SK-N-SH treated with all-trans-retinoic acid at 6 μM for 48 hours (cell line): ENCODE data around the gene GPR42.

ENCODE experiments used
- ATAC-seq: fragments of 200-7000 bp; cut with Tn5 transposase; 3 replicates; pipeline ENCODE4 v1.9.1; 2020; ENCODE audit warnings: mild to moderate bottlenecking, moderate library complexity
- ARNTL ChIP-seq: fragments of 450-650 bp; formaldehyde crosslinking; IDR thresholded peaks from 2 replicates; pipeline ENCODE4 v1.5.0; 2020; ENCODE audit warnings: low read depth, mild to moderate bottlenecking, moderate library complexity, borderline replicate concordance
- BACH2 ChIP-seq: fragments of 250-450 bp; sonication (Bioruptor Pico); IDR thresholded peaks from 2 replicates; pipeline ENCODE4 v1.9.0; 2021; ENCODE audit warnings: mild to moderate bottlenecking, borderline replicate concordance
- CSDC2 ChIP-seq: fragments of 250-450 bp; sonication (Bioruptor Pico); IDR thresholded peaks from 2 replicates; pipeline ENCODE4 v1.5.0; 2020; ENCODE audit warnings: mild to moderate bottlenecking, moderate library complexity
- ESRRG ChIP-seq: fragments of 250-450 bp; sonication (Bioruptor Pico); IDR thresholded peaks from 2 replicates; pipeline ENCODE4 v1.6.1; 2021; ENCODE audit warnings: mild to moderate bottlenecking
- GLIS3 ChIP-seq: fragments of 250-450 bp; sonication (Bioruptor Pico); IDR thresholded peaks from 2 replicates; pipeline ENCODE4 v1.5.0; 2020; ENCODE audit warnings: mild to moderate bottlenecking, moderate library complexity
- ISL1 ChIP-seq: fragments of 250-450 bp; sonication (Bioruptor Pico); IDR thresholded peaks from 2 replicates; pipeline ENCODE4 v2.1.2; 2022; ENCODE audit warnings: mild to moderate bottlenecking, moderate library complexity
- OSR1 ChIP-seq: fragments of 250-450 bp; sonication (Bioruptor Pico); IDR thresholded peaks from 2 replicates; pipeline ENCODE4 v1.8.0; 2022; ENCODE audit warnings: moderate library complexity, mild to moderate bottlenecking, inconsistent platforms
- PPARA ChIP-seq: fragments of 250-450 bp; sonication (Bioruptor Pico); IDR thresholded peaks from 2 replicates; pipeline ENCODE4 v1.5.0; 2020; ENCODE audit warnings: mild to moderate bottlenecking, borderline replicate concordance
- RARB ChIP-seq: fragments of 250-450 bp; sonication (Bioruptor Pico); IDR thresholded peaks from 2 replicates; pipeline ENCODE4 v1.8.0; 2021; ENCODE audit warnings: mild to moderate bottlenecking, moderate library complexity
- SNAI2 ChIP-seq: fragments of 250-450 bp; sonication (Bioruptor Pico); IDR thresholded peaks from 2 replicates; pipeline ENCODE4 v1.5.0; 2020; ENCODE audit warnings: mild to moderate bottlenecking, moderate library complexity
- TCF4 ChIP-seq: fragments of 250-450 bp; sonication (Bioruptor Pico); IDR thresholded peaks from 2 replicates; pipeline ENCODE4 v1.8.0; 2021; ENCODE audit warnings: mild to moderate bottlenecking, moderate library complexity, borderline replicate concordance
- TOX ChIP-seq: fragments of 250-450 bp; sonication (Bioruptor Pico); IDR thresholded peaks from 2 replicates; pipeline ENCODE4 v1.8.0; 2021; ENCODE audit warnings: mild to moderate bottlenecking, moderate library complexity, borderline replicate concordance
- ZC3H10 ChIP-seq: fragments of 250-450 bp; sonication (Bioruptor Pico); IDR thresholded peaks from 2 replicates; pipeline ENCODE4 v1.5.1; 2021; ENCODE audit warnings: mild to moderate bottlenecking, moderate library complexity
- ZFP3 ChIP-seq: fragments of 250-450 bp; sonication (Bioruptor Pico); IDR thresholded peaks from 2 replicates; pipeline ENCODE4 v1.5.0; 2020; ENCODE audit warnings: mild to moderate bottlenecking, moderate library complexity
- ZFP30 ChIP-seq: fragments of 450-650 bp; formaldehyde crosslinking; IDR thresholded peaks from 2 replicates; pipeline ENCODE4 v1.5.0; 2022; ENCODE audit warnings: mild to moderate bottlenecking, moderate library complexity
- ZNF565 ChIP-seq: fragments of 450-650 bp; formaldehyde crosslinking; conservative IDR thresholded peaks from 2 replicates; pipeline ENCODE4 v1.5.0; 2020; ENCODE audit warnings: low read depth, mild to moderate bottlenecking, moderate library complexity
- ZNF70 ChIP-seq: fragments of 450-650 bp; formaldehyde crosslinking; IDR thresholded peaks from 2 replicates; pipeline ENCODE4 v1.5.0; 2020; ENCODE audit warnings: mild to moderate bottlenecking, moderate library complexity
- ZNF8 ChIP-seq: fragments of 450-650 bp; formaldehyde crosslinking; IDR thresholded peaks from 2 replicates; pipeline ENCODE4 v1.5.0; 2020; ENCODE audit warnings: mild to moderate bottlenecking, moderate library complexity
- TF ChIP-seq, protein P1 (sequence below): fragments of 250-450 bp; sonication (Bioruptor Pico); IDR thresholded peaks from 2 replicates; pipeline ENCODE4 v1.8.0; 2021; ENCODE audit warnings: low read depth, mild to moderate bottlenecking, moderate library complexity, borderline replicate concordance
- TF ChIP-seq, protein P2 (sequence below): fragments of 250-450 bp; sonication (Bioruptor Pico); IDR thresholded peaks from 2 replicates; pipeline ENCODE4 v1.5.0; 2020; ENCODE audit warnings: mild to moderate bottlenecking, moderate library complexity
- TF ChIP-seq, protein P3 (sequence below): fragments of 250-450 bp; sonication (Bioruptor Pico); IDR thresholded peaks from 2 replicates; pipeline ENCODE4 v1.5.1; 2020; ENCODE audit warnings: low read depth, mild to moderate bottlenecking, moderate library complexity
- TF ChIP-seq, protein P4 (sequence below): fragments of 250-450 bp; sonication (Bioruptor Pico); IDR thresholded peaks from 2 replicates; pipeline ENCODE4 v1.5.1; 2021; ENCODE audit warnings: mild to moderate bottlenecking, moderate library complexity

The GPR42 gene

DNA sequence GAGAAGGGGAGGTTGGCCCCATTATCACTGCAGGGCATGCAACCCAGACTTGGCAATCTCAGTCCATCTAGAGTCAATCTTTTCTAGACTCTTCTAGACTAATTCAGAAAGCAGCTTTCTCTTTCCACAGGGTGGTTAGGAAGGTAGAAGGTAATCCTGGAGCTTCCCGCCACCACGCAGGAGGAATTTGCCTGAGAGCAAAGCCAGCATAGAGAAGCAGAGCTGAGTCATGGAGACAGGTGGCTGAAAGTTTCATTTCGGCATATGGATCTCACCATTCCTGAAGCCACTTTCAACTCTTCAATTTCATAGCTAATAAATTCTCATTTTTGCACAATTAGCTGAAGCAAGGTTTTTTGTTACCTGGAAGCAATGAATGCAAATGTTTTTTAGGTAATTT lies 48.2 kb downstream of the GPR42 start:
- ATAC-seq, result no peak
- no peak for TF ChIP-seq ZC3H10 (CRISPR knock-in tag)
- no peak for TF ChIP-seq OSR1 (CRISPR knock-in tag)
- TF ChIP-seq TOX (CRISPR knock-in tag), result no peak
- TF ChIP-seq ZNF70 (CRISPR knock-in tag), result no peak
- TF ChIP-seq ZNF8 (CRISPR knock-in tag), result no peak
- no peak for TF ChIP-seq RARB (CRISPR knock-in tag)
- TF ChIP-seq GLIS3 (CRISPR knock-in tag), result no peak

DNA sequence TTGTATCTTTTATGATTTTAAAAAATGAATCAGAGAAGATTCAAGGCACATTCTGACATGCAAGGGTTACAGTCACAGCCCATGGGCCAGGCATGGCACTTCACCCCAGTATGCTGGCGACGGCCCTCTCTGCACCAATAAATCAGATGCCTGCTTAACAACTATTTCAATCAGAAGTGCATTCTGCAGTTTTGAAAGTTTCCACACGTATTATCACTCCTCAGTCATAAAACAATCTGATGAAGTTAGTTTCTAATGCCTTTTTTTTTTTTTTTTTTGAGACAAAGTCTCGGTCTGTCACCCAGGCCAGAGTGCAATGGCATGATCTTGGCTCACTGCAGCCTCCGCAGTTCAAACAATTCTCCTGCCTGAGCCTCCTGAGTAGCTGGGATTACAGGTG lies 48.9 kb downstream of the GPR42 start:
- no peak for ATAC-seq
- TF ChIP-seq ZNF8 (CRISPR knock-in tag) (no peak), CSDC2 (no peak), ARNTL (CRISPR knock-in tag) (no peak), PPARA (no peak), RARB (CRISPR knock-in tag) (no peak), ZNF70 (CRISPR knock-in tag) (no peak), OSR1 (CRISPR knock-in tag) (no peak), ZNF565 (CRISPR knock-in tag) (no peak), ZFP3 (CRISPR knock-in tag) (no peak), TCF4 (CRISPR knock-in tag) (no peak)
- TF ChIP-seq, protein P1, sequence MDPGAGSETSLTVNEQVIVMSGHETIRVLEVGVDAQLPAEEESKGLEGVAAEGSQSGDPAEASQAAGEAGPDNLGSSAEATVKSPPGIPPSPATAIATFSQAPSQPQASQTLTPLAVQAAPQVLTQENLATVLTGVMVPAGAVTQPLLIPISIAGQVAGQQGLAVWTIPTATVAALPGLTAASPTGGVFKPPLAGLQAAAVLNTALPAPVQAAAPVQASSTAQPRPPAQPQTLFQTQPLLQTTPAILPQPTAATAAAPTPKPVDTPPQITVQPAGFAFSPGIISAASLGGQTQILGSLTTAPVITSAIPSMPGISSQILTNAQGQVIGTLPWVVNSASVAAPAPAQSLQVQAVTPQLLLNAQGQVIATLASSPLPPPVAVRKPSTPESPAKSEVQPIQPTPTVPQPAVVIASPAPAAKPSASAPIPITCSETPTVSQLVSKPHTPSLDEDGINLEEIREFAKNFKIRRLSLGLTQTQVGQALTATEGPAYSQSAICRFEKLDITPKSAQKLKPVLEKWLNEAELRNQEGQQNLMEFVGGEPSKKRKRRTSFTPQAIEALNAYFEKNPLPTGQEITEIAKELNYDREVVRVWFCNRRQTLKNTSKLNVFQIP (CRISPR knock-in tag), result no peak
- TF ChIP-seq, protein P2, sequence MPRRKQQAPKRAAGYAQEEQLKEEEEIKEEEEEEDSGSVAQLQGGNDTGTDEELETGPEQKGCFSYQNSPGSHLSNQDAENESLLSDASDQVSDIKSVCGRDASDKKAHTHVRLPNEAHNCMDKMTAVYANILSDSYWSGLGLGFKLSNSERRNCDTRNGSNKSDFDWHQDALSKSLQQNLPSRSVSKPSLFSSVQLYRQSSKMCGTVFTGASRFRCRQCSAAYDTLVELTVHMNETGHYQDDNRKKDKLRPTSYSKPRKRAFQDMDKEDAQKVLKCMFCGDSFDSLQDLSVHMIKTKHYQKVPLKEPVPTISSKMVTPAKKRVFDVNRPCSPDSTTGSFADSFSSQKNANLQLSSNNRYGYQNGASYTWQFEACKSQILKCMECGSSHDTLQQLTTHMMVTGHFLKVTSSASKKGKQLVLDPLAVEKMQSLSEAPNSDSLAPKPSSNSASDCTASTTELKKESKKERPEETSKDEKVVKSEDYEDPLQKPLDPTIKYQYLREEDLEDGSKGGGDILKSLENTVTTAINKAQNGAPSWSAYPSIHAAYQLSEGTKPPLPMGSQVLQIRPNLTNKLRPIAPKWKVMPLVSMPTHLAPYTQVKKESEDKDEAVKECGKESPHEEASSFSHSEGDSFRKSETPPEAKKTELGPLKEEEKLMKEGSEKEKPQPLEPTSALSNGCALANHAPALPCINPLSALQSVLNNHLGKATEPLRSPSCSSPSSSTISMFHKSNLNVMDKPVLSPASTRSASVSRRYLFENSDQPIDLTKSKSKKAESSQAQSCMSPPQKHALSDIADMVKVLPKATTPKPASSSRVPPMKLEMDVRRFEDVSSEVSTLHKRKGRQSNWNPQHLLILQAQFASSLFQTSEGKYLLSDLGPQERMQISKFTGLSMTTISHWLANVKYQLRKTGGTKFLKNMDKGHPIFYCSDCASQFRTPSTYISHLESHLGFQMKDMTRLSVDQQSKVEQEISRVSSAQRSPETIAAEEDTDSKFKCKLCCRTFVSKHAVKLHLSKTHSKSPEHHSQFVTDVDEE (CRISPR knock-in tag), result no peak

DNA sequence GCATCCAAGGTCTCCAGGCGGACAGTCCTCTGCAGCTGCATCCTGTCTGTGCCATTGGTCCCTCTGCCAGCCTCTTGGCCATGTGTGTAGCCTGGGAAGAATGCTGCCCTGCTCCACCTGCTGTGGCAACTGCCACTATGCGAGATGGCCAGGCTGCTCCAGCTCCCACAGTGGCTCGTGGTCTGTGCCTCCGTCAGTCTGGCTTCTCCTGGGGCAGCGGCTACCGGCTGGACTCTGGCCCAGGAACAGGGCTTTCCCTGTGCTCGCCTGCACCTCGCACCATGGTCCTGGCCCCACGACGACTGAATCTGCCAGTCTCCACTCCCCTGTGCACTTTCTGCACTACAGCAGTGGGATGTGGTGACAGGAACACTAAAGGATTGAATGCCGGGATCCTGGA lies 50.5 kb downstream of the GPR42 start:
- TF ChIP-seq PPARA, result no peak
- no peak for TF ChIP-seq OSR1 (CRISPR knock-in tag)
- TF ChIP-seq, protein P3, sequence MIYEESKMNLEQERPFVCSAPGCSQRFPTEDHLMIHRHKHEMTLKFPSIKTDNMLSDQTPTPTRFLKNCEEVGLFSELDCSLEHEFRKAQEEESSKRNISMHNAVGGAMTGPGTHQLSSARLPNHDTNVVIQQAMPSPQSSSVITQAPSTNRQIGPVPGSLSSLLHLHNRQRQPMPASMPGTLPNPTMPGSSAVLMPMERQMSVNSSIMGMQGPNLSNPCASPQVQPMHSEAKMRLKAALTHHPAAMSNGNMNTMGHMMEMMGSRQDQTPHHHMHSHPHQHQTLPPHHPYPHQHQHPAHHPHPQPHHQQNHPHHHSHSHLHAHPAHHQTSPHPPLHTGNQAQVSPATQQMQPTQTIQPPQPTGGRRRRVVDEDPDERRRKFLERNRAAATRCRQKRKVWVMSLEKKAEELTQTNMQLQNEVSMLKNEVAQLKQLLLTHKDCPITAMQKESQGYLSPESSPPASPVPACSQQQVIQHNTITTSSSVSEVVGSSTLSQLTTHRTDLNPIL (CRISPR knock-in tag), result no peak
- no peak for TF ChIP-seq TCF4 (CRISPR knock-in tag)
- TF ChIP-seq ZC3H10 (CRISPR knock-in tag), result no peak
- no peak for TF ChIP-seq CSDC2
- TF ChIP-seq, protein P4, sequence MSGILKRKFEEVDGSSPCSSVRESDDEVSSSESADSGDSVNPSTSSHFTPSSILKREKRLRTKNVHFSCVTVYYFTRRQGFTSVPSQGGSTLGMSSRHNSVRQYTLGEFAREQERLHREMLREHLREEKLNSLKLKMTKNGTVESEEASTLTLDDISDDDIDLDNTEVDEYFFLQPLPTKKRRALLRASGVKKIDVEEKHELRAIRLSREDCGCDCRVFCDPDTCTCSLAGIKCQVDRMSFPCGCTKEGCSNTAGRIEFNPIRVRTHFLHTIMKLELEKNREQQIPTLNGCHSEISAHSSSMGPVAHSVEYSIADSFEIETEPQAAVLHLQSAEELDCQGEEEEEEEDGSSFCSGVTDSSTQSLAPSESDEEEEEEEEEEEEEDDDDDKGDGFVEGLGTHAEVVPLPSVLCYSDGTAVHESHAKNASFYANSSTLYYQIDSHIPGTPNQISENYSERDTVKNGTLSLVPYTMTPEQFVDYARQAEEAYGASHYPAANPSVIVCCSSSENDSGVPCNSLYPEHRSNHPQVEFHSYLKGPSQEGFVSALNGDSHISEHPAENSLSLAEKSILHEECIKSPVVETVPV, result no peak
- no peak for TF ChIP-seq SNAI2
- TF ChIP-seq, protein P1 (CRISPR knock-in tag), result no peak
- TF ChIP-seq ARNTL (CRISPR knock-in tag), result no peak
- no peak for TF ChIP-seq BACH2
- TF ChIP-seq TOX (CRISPR knock-in tag), result no peak
- TF ChIP-seq RARB (CRISPR knock-in tag), result no peak
- no peak for TF ChIP-seq ZNF565 (CRISPR knock-in tag)
- no peak for TF ChIP-seq GLIS3 (CRISPR knock-in tag)
- no peak for TF ChIP-seq ZNF8 (CRISPR knock-in tag)
- no peak for TF ChIP-seq ZFP3 (CRISPR knock-in tag)
- no peak for TF ChIP-seq ZFP30
- no peak for TF ChIP-seq ESRRG (CRISPR knock-in tag)
- no peak for TF ChIP-seq ISL1 (CRISPR knock-in tag)
- no peak for ATAC-seq
